NCI-H146 treated with DMSO at 0.1 percent for 48 hours (cell line): ENCODE measurements around the gene LRIF1.
"Not testable (repeated sequence)": the region's sequence is repeated elsewhere in the genome, so short reads cannot be mapped to it uniquely, and the experiment has no call there.

Experiments used
- DNase-seq: peaks from one replicate; lab custom pipeline; 2025; ENCODE audit not compliant: unreplicated experiment; lab: John Stamatoyannopoulos, UW

The LRIF1 gene

GRCh38 chr1:110948038-110948810 is 15.5 kb downstream of the LRIF1 start:
- DNase-seq = no peak

DNA sequence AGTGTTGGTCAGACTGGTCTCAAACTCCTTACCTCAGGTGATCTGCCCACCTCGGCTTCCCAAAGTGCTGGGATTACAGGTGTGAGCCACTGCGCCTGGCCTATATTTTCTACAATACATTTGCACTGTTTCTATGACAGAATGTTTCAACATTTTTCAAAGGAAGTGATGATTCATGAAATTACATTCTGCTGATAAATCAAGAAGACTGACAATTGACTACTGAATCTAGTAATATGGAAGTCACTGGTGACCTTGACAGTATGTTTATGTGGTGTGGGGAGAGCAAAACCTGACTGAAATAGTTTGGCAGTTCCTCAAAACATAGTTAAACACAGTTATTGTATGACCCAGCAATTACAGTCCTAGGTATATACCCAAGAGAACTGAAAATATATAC is 18.1 kb downstream of the LRIF1 start:
- DNase-seq = no peak

DNA sequence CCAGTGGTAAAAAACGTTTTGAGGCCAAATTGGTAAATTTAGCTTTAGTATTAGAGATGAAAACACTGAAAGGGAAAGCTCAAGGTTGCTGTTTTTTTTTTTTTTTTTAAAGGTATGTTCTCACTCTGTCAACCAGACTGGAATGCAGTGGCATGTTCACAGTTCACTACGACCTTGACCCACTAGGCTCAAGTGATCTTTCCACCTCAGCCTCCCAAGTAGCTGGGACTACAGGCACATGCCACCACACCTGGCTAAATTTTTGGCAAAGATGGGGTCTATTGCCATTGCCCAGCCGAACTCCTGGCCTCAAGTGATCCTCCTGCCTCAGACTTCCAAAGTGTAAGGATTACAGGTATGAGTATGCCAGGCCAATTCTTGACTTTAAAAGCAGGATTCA is 18.9 kb downstream of the LRIF1 start:
- DNase-seq = no peak

GRCh38 chr1:110936567-110936966 is 27.2 kb downstream of the LRIF1 start:
- no peak for DNase-seq

DNA sequence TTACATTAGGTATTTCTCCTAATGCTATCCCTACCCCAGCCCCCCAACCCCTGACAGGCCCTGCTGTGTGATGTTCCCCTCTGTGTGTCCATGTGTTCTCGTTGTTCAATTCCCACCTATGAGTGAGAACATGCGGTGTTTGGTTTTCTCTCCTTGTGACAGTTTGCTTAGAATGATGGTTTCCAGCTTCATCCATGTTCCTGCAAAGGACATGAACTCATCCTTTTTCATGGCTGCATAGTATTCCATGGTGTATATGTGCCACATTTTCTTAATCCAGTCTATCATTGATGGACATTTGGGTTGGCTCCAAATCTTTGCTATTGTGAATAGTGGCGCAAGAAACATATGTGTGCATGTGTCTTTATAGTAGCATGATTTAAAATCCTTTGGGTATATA is 32.6 kb downstream of the LRIF1 start:
- DNase-seq = not testable (repeated sequence)

DNA sequence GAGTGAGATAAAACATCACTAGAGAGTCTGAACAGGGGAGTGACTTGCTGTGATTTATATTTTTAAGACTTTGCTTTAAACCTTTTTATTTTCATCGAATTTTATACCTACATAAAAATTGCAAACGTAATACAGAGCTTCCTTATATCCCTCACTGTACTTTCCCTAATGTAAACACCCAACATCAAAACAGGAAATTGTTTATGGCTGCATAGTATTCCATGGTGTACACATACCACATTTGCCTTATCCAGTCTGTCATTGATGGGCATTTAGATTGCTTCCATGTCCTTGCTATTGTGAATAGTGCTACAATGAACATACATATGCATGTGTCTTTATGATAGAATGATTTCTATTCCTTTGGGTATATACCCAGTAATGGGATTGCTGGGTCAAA is 34.8 kb downstream of the LRIF1 start:
- no peak for DNase-seq

- DNase-seq = no peak
Measured at GRCh38 chr1:110928191-110928590, 35.5 kb downstream of the LRIF1 start.

DNA sequence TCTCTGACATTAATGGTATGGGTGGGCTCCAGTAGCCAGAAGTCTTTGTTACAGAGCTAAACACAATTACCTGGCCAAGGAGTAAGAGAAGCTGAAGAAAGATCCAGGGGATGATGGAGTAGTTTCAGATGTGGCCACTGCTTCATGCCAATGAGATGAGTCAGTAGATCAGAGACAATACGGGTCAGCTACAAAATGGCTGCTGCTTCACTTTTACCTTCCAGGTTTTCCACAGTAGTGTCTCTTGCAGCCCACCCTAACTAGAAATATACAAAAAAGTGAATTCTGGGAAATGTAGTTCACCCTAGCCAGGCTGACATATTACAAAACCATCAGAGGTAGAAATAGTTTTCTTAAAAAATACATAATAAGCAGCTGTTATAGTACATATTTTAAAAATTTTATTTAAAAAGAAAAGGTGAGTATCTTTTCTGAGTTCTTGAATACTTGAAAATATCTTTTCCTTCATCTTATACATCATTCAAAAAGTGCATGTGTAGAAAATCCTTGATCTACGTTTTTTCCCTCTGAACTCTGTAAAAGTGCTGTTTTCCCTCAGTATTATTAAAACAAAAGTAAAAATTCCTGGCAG is 36.1 kb downstream of the LRIF1 start:
- no peak for DNase-seq

GRCh38 chr1:110921953-110922352 is 41.8 kb downstream of the LRIF1 start:
- no peak for DNase-seq

- DNase-seq = no peak
Measured at GRCh38 chr1:110918016-110918415, 45.7 kb downstream of the LRIF1 start.

DNA sequence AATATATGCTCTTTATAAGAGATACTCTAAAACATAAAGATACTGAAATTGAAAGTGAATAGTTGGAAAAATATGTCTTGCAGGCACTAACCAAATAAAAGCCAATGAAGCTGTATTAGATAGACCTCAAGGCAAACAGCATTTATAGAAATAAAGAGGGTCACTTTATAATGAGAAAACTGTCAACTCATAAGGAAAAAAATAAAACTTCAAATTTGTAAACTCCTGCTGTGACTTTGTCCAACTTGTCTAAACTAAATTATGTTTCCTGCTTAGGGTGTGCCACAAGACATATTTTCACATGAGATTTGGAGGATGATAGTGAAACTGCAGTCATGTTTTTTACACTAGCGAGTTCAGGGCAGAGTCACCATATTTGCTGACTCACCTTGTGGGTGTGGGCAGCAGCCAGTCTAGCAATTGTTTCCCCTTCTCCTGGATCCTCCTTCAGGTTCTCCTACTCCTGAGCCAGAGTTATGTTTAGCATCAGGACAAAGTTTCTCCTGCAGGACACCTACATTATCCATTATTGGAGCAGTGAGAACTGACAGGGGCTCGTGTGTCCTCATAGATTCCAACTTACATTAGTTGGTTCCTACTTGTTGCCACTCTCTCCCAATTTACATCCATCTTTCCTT is 46.9 kb downstream of the LRIF1 start:
- no peak for DNase-seq

GRCh38 chr1:110916274-110916668 is 47.5 kb downstream of the LRIF1 start:
- DNase-seq = no peak

- DNase-seq = no peak
Measured at GRCh38 chr1:110915804-110916203, 47.9 kb downstream of the LRIF1 start.

DNA sequence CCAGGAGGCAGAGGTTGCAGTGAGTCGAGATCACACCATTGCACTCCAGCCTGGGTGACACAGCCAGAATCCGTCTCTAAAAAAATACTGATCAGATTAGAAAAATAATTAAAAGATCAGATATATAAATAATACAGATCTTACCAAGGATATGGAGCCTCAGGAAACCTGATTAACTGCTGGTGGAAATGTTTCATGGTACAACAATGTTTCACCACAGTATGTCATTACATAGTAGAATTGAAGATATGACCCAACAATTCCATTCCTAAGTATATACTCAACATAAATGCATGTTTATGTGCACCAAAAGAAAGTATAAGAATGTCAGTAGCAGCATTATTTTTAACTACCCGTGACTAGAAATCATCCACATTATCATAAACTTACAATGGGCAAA is 49.0 kb downstream of the LRIF1 start:
- DNase-seq = no peak

GRCh38 chr1:110912784-110913183 is 50.9 kb downstream of the LRIF1 start:
- DNase-seq = no peak

DNA sequence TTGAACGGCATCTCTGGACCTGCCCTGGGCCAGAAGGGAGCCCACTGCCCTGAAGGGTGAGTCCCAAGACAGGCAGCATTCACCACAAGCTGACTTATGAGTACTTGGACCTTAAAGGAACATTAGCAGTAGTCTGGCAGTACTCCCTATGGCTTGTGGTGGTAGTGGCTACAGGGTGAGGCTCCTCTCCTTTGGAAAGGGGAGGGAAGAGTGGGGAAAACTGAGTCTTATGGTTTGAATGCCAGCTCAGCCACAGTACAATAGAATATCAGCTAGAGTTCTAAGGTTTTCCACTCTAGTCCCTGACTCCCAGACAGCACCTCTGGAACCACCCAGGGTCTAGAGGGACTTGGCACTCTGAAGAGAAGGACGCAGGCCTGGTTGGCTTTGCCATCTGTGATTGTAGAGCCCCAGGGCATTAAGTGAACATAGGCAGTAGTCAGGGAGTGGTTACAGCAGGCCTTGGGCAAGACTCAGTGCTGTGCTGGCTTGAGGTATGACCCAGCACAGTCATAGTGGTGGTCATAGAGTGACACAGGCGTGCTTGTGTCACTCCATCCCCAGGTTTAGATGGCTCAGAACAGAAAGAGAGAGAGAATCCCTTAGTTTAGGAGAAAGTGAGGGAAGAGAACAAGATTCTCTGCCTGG is 59.7 kb downstream of the LRIF1 start:
- no peak for DNase-seq

DNA sequence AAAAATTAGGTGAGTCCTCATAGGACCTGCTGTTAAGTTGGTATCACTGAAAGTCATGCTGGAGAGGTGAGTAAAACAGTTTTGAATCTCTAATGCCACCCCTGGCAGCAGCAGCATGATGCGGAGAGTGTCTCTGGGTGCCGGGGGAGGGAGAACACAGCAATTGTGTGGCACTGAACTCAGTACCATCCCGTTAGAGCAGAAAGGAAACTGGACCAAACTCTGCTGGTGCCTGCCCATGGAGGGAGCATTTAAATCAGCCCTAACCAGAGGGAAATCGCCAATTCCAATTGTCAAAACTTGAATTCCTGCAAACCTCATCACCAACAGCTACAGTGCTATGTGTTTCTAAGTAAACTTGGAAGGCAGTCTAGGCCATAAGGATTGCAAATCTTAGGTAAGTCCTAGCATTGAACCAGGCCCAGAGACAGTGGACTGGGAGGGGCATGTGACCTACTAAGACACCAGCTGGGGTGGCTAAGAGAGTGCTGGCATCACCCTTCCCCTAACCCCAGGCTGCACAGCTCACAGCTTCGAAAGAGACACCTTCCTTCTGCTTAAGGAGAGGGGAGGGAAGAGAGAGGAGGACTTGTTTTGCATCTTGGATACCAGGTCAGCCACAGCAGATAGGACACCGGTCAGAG is 60.8 kb downstream of the LRIF1 start:
- DNase-seq = no peak

GRCh38 chr1:110899458-110899843 is 64.3 kb downstream of the LRIF1 start:
- DNase-seq = no peak

- DNase-seq = no peak
Measured at GRCh38 chr1:110898734-110899457, 64.8 kb downstream of the LRIF1 start.

- DNase-seq = no peak
Measured at GRCh38 chr1:110897681-110898080, 66.0 kb downstream of the LRIF1 start.
